Epidermal melanocyte (primary cell): ENCODE results near the gene ID2.
A peak's percentile ranks its signal among the peaks of the same experiment; 100 is the strongest.

ENCODE experiments used
- DNase-seq: peaks from one replicate; pipeline ENCODE4 v3.0.0; 2011; ENCODE audit warnings: low spot score; ENCODE audit not compliant: insufficient read length

Gene ID2

GRCh38 chr2:8667896-8668512, 13.9 kb upstream of the ID2 start:
- DNase-seq: no peak

GRCh38 chr2:8669157-8669817, 12.6 kb upstream of the ID2 start:
- peak; percentile 70 for DNase-seq

- no peak for DNase-seq
These were observed 11.3 kb upstream of the ID2 start for GRCh38 chr2:8670580-8670979.

GRCh38 chr2:8671176-8671575, 10.7 kb upstream of the ID2 start:
- no peak for DNase-seq

- DNase-seq: no peak
These were observed 10.1 kb upstream of the ID2 start for GRCh38 chr2:8671802-8672201.

- no peak for DNase-seq
These were observed 8.9 kb upstream of the ID2 start for GRCh38 chr2:8672940-8673339.

- DNase-seq: no peak
These were observed 8.5 kb upstream of the ID2 start for GRCh38 chr2:8673381-8673780.

- no peak for DNase-seq
These were observed 7.3 kb upstream of the ID2 start for GRCh38 chr2:8674420-8675009.

- DNase-seq: no peak
These were observed 6.3 kb upstream of the ID2 start for GRCh38 chr2:8675543-8675942.

GRCh38 chr2:8676191-8676920, 5.5 kb upstream of the ID2 start:
- DNase-seq: peak; percentile 68

- no peak for DNase-seq
These were observed 4.8 kb upstream of the ID2 start for GRCh38 chr2:8676921-8677645.

- DNase-seq: no peak
These were observed 3.9 kb upstream of the ID2 start for GRCh38 chr2:8677646-8678592.

GRCh38 chr2:8678731-8679566, 2.9 kb upstream of the ID2 start:
- peak; percentile 80 for DNase-seq

- no peak for DNase-seq
These were observed 2.4 kb upstream of the ID2 start for GRCh38 chr2:8679567-8679826.

- no peak for DNase-seq
These were observed 1.8 kb upstream of the ID2 start for GRCh38 chr2:8679827-8680731.

- DNase-seq: no peak
These were observed 765 bp upstream of the ID2 start for GRCh38 chr2:8680822-8681760.

GRCh38 chr2:8682719-8683667, 1.1 kb downstream of the ID2 start:
- DNase-seq: no peak
